GM21576 (cell line): ENCODE results near the gene FIZ1.

ENCODE experiments used
- ATAC-seq: cut with Tn5 transposase; IDR thresholded peaks from one replicate; pipeline ENCODE4 v1.9.1; 2021; ENCODE audit warnings: mild to moderate bottlenecking, moderate library complexity; ENCODE audit not compliant: unreplicated experiment

FIZ1 gene

DNA sequence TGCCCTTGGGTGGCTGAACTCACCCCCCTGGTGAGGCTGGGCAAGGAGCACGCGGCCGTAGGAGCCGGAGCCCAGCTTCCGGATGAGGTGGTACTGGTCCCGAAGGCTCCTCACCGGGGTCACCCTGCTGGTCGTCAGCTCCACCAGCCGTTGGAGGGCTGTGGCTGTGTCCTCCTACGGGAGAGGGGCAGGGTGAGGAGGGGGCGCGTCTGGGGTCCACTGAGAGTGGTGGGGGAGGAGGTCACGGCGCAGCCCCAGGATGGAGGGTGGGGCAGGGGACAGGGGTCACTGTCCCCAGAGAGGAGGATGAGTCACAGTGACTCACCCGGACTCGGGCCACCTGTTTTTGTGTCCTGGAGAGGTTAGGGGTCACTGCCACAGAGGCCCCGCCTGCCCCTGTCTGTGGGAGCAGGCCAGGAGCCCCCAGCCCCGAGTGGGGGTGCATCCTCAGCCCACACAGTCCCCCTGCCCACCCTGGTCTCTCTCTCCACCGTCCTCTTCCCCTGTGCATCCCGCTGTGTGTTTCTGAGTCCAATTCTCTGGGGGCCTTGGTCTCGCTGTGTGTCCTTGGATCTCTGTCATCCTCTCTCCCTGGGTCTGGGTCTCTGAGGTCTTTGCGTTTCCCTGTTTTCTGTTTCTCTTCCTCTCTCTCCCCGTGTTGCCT is 54.4 kb downstream of the FIZ1 start:
- ATAC-seq = no peak

DNA sequence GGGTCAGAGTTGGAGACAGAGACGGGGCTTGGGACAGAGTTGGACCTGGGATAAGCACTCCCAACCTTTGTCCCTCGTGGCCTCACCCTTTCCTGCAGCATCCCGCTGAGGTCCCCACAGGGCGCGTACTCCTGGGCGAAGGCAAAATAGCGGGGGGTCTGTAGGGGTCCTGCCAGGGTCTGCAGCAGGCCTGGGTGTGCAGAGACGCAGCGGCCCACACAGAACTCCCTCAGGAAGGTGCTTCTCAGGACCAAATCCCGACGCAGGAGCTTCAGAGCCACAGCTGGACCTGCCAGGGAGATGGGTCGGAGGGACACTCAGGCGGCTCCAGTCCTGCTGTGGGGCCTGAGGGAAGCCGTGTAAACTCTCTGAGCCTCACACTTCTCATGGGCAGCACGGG is 55.3 kb downstream of the FIZ1 start:
- ATAC-seq = no peak

DNA sequence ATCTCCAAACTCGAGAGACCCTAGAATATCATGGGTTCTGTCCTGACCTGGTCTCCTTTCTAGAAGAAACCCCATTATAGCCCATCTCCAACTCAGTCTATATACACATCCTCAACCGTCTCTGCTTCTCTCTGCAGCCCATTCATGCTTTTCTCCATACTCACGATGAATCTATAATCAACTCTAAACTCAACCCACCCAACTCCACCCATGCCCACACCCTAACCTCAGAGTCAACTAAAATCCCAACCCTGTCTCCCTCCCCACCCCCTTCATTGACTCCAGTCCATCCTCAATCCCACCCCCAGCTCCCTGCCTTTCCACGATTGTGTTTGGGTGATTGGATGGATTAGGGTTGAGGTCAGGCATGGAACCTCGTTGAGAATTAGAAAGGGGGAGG is 55.8 kb downstream of the FIZ1 start:
- no peak for ATAC-seq

DNA sequence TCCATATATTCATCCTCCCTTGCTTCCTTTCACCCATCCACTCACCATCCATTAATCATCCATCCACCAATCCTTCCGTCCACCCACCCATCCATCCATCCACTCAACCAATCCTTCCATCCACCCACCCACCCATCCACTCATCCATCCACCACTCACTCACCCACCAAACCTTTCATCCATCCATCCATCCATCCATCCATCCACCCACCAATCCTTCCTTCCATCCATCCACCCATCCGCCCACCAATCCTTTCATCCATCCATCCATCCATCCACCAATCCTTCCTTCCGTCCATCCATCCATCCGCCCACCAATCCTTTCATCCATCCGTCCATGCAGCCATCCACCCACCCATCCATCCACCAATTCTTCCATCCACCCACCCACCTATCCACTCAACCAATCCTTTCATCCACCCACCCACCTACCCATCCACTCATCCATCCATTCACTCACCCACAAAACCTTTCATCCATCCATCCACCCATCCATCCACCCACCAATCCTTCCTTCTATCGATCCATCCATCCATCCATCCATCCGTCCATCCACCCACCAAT is 56.9 kb downstream of the FIZ1 start:
- no peak for ATAC-seq
